Middle frontal gyrus (tissue), 1 donor: ENCODE data around the gene SFXN4.
"Not testable (repeated sequence)": the region's sequence is repeated elsewhere in the genome, so short reads cannot be mapped to it uniquely, and the experiment has no call there.

ENCODE experiments used
- DNase-seq: peaks from one replicate; pipeline ENCODE4 v3.0.0-alpha.2; 2015; ENCODE audit warnings: low spot score; ENCODE audit errors: extremely low spot score

Gene SFXN4

DNA sequence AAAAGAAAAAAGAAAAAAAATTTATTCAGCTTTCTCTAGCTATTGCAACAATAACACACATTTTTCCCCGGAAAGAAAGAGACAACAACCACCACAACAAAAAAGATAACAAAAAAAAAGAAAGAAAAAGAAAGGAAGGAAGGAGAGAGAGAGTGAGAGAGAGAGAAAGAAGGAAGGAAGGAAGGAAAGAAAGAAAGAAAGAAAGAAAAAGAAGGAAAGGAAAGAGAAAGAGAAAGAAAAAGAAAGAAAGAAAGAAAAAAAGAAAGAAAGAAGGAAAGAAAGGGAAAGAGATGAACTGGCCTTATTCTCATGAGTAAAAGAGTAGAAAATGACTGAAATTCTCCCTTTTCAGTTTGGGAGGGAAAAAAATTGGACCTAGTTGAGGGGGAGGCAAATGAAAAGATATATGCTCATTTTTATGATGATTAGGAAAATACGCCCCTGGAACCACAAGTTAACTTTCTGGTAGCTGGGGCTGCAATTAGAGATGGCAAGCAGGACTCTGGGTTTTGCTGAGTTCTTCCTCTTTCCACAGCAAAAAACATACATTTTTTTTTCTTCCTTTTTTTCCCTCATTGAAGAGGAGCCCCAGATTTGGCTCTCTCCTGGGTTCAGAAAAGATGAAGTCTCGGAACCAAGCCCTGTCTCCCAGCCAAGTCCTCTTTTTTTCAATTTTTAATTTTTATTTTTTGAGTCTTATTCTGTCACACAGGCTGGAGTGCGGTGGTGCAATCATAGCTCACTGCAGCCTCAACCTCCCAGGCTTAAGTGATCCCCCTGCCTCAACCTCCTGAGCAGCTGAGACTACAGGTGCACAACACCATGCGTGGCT is 25.7 kb upstream of the SFXN4 start:
- no peak for DNase-seq

GRCh38 chr10:119190353-119190752 is 24.8 kb upstream of the SFXN4 start:
- no peak for DNase-seq

DNA sequence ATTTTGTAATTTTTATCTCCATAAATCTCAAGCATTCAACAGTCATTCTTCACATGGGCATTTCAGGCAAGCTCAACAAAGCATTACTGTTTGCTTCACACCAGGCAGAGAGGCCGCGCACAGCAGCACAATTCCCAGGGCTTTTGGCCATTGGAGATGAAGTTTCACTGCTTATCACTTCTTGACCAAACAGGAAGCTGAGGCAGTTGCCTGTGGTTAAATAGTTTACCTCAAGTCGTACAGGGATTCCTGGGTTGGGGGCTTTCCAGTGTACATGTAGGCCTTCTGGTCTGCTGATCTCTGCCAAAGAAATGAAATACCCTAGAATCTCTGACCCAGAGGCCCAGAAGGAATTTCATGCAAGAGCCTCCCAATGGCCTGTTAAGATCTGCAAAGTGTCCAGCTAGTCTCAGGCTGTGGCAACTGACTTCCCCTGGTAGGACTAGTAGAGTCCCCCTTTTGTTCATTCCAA is 24.3 kb upstream of the SFXN4 start:
- no peak for DNase-seq

- no peak for DNase-seq
Measured at GRCh38 chr10:119183664-119184412, 18.3 kb upstream of the SFXN4 start.

GRCh38 chr10:119180850-119181400 is 15.4 kb upstream of the SFXN4 start:
- not testable (repeated sequence) for DNase-seq

DNA sequence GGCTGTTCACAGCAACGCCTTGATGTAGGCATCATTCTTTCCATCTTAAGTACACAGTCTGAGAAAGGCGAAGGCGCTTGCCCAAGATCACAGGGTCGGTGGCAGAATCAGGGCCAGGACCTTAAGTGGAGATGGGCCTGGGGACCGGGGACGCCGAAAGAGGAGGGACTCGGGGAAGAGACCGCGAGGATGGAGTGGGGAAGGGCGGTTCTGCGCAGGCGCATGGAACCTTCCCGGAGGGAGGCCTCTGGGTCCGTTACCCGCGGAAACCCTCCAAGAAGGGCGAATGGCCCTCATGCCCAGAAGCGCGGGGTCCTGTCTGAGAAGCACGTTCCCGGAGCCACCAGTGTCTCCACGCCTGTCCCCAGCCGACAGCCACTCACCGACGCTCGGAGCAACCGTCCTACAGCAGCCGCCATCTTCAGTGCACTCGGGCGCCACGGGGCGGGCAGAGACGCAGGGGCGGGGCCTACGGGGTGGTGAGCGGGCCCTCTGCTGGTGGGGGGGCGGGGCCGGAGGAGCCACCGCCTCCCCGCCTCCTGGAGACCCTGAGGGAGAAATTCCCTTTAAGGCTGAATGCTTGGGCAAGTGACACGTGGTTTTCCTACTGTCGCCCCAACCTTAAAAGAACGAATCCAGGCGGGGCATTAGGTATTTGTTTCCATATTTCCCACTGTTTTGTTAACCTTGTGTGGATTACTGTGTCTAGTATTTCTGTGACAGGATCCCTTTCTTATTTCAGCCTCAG is 13.0 kb upstream of the SFXN4 start, which contains the start of gene PRDX3:
PRDX3 (minus strand) TSS at position 441 of the 748 bp plus-strand sequence; CDS start at position 419, 22 bp downstream.
- DNase-seq = peak; percentile 73

DNA sequence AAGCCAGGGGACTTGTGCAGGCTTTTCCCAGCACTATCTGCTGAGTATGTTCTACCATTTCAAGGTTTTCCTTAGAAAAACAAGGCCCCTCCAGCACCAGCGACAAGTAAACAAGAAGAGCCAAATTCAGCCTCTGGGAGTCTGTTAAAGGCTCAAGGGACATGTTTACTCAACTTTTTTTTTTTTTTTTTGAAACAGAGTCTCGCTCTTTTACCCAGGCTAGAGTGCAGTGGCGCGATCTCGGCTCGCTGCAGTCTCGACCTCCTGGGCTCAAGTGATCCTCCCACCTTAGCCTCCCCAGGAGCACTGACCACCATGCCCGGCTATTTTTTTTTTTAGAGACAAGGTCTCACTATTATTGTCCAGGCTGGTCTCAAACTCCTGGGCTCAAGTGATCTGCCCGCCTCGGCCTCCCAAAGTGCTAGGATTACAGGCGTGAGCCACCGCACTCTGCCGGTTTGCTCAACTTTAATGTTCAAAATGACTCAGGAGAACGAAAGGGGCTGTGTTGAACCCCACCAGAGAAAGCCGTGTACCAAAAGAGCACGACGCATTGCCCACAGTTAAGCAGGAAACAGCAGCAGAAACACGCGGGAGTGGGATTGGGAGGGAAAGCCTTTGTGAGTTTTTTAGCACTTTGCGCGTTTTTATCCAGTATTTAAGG is 12.3 kb upstream of the SFXN4 start:
- DNase-seq = no peak

GRCh38 chr10:119176166-119176565 is 10.7 kb upstream of the SFXN4 start:
- no peak for DNase-seq

GRCh38 chr10:119174109-119174508 is 8.6 kb upstream of the SFXN4 start:
- DNase-seq = no peak

- DNase-seq = no peak
Measured at GRCh38 chr10:119167041-119167440, 1.5 kb upstream of the SFXN4 start.

DNA sequence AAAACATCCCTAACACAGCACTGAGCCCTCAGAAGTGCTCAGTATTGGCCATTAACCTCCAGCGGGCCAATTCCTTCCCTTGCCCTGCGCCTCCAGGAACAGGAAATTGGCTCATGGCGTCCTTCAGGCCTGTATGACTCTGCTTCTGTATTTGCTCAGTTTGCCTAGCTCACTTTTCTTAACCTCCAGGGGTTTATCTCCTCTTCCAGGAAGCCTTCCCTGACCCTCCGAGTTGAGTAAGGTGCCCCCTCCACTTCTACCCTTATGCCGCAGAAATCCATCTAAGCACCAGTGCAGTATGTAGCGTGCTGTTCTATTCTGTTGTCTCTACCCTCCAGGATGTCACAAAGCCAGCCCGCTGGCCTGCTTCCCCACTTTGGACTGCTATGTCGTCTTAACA is 1.1 kb upstream of the SFXN4 start:
- DNase-seq = no peak

DNA sequence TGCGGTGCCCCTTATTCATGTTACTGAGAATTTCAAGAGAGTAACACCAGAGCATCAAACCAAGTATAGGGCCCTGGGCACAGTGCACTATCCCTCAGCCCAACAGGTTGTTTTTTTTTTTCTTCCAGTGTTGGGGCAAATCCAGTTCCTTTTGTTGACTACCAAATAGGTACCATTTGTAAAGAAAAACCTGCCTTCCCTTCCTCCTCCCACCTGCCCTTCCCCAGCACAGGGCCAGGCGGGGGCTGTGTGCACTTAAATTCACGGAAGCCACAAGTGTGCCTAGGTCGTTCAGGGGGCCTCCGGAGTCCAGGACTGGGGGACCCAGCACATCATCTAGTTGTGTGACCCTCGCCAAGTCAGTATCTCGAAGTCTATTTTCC is 595 bp upstream of the SFXN4 start:
- no peak for DNase-seq

GRCh38 chr10:119162452-119163092 is 2.9 kb downstream of the SFXN4 start:
- DNase-seq = no peak

DNA sequence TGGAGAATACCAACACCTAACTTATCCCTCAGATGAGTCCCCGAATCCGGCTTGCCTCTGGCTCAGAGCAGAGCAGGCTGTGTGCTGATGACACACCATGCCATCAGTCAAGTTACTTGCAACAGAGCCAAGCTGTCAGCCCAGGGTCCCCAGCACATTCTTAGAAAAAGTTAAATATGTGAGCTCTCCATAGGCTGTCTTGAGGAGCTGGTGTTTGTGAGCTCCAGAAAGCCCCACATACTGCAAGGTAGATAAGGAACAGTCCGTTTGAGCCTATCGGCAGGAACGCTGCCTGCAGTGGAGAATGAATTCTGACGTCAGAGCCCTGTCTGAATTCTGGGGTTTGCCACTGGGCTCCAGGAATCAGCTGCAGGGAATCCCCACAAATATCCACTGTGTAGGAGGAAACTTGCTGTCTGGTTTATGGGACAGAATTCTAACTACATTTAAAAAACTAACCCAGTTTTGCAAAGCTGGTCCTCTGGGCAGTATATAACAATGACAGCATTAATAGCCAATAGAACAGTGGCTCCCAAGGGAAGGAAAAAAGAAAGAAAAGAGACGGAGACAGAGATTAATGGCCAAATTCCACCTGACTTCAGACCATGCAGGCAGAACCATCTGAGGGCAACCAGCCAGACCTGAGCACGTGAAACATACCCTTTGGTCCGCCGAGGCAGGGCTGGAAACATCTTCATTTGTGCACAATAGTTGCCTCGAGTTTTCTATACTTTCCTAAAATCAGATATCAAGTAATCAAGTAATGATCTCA is 3.6 kb downstream of the SFXN4 start:
- no peak for DNase-seq

GRCh38 chr10:119159332-119159731 is 6.2 kb downstream of the SFXN4 start:
- no peak for DNase-seq

DNA sequence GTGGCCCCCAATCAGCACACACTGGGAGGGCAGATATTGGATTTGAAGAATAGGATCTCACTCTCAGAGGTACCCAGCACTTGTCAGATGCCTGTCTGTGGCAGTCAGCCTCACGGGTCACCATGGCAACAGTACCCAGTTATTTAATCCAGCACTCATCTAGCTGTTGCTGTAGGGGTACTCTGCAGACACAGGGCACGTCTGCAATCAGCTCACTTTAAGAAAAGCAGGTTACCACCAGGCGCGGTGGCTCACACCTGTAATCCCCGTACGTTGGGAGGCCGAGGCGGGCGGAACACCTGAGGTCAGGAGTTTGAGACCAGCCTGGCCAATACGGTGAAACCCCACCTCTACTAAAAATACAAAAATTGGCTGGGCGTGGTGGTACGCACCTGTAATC is 11.9 kb downstream of the SFXN4 start:
- DNase-seq = no peak

DNA sequence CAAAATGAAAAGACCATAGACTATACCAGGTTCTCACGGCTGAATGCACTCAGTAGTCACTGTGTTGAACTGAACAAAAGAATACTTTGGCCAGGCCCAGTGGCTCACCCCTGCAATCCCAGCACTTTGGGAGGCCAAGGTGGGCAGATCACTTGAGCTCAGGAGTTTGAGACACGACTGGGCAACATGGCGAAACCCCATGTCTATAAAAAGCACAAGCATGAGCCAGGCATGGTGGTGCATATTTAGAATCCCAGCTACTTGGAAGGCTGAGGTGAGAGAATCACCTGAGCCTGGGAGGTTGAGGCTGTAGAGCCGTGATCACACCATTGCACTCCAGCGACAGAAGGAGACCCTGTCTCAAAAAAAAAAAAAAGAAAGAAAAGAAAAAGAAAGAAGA is 12.5 kb downstream of the SFXN4 start:
- DNase-seq = no peak

GRCh38 chr10:119151601-119152000 is 13.9 kb downstream of the SFXN4 start:
- not testable (repeated sequence) for DNase-seq

- DNase-seq = no peak
Measured at GRCh38 chr10:119149729-119150128, 15.8 kb downstream of the SFXN4 start.

- no peak for DNase-seq
Measured at GRCh38 chr10:119149157-119149556, 16.4 kb downstream of the SFXN4 start.
